T-helper 2 cell (primary cell): ENCODE results near the gene TEDC1.
"Not testable (repeated sequence)": the region's sequence is repeated elsewhere in the genome, so short reads cannot be mapped to it uniquely, and the experiment has no call there.

Experiments
- DNase-seq, 5 experiments: peaks; one replicate each; pipeline versions ENCODE4 v3.0.0 to v3.0.0-alpha.2; 2012 to 2022

The TEDC1 gene

GRCh38 chr14:105545676-105546075 is 54.6 kb downstream of the TEDC1 start:
- DNase-seq = not testable (repeated sequence)

DNA sequence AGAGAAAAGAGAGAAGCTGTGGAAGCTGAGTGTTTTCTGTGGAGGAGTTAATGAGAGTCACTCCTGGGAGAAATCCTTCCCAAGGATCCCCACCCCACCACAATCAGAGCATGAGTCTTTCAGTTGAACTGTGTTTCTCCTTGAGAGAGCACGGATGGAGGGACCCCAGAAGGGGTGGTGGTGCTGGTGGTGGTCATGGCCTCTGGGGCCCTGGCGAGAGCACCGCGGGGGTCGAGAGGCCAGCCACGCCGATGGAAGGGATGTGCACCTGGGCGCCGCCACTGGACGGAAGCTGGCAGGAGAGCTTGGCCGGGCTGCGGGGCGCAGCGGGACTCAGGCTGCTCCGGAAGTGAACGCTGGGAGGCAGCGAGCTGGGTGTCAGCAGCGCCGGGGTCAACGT is 55.4 kb downstream of the TEDC1 start:
- DNase-seq = not testable (repeated sequence)

- not testable (repeated sequence) for DNase-seq
Observed at GRCh38 chr14:105547072-105547471, 56.0 kb downstream of the TEDC1 start.

GRCh38 chr14:105547741-105548169 is 56.7 kb downstream of the TEDC1 start:
- DNase-seq = no peak
